H9 (cell line): ENCODE measurements around the gene FNDC3B. TPM values are rescaled to one million over a fixed set of nuclear protein-coding genes. Genes with fewer than 3 reads are reported as not detected.

Source experiments
- DNase-seq: peaks from one replicate; pipeline ENCODE4 v3.0.0-alpha.2; 2017
- H2AFZ ChIP-seq: one replicate; pipeline ENCODE4 v1.6.1; 2013; ENCODE audit warnings: mild to moderate bottlenecking, low read length, control low read depth, moderate library complexity
- H2AK5ac ChIP-seq: 2 replicates; pipeline ENCODE4 v1.6.1; 2013; ENCODE audit warnings: low read length, control low read depth, mixed read lengths; ENCODE audit not compliant: insufficient read length
- H2BK120ac ChIP-seq: one replicate; pipeline ENCODE4 v1.6.1; 2013; ENCODE audit warnings: low read depth, mild to moderate bottlenecking, low read length, control low read depth, inconsistent platforms; ENCODE audit not compliant: poor library complexity, severe bottlenecking
- H2BK12ac ChIP-seq: 2 replicates; pipeline ENCODE4 v1.6.1; 2013; ENCODE audit warnings: low read length, control low read depth, mixed read lengths, low read depth; ENCODE audit not compliant: insufficient read length
- H2BK15ac ChIP-seq: 2 replicates; pipeline ENCODE4 v1.6.1; 2013; ENCODE audit warnings: low read depth, low read length, control low read depth
- H2BK20ac ChIP-seq: one replicate; pipeline ENCODE4 v1.6.1; 2013; ENCODE audit warnings: low read depth, mild to moderate bottlenecking, low read length, control low read depth, inconsistent platforms; ENCODE audit not compliant: poor library complexity, severe bottlenecking
- H2BK5ac ChIP-seq: 2 replicates; pipeline ENCODE4 v1.6.1; 2013; ENCODE audit warnings: low read length, control low read depth, mixed read lengths; ENCODE audit not compliant: insufficient read length
- H3K14ac ChIP-seq: 2 replicates; pipeline ENCODE4 v1.6.1; 2013; ENCODE audit warnings: low read length, control low read depth; ENCODE audit not compliant: insufficient read depth
- H3K18ac ChIP-seq: 2 replicates; pipeline ENCODE4 v1.6.1; 2013; ENCODE audit warnings: low read depth, mild to moderate bottlenecking, mixed read lengths, low read length, control low read depth; ENCODE audit not compliant: insufficient read length
- H3K23ac ChIP-seq: 2 replicates; pipeline ENCODE4 v1.6.1; 2013; ENCODE audit warnings: low read length, control low read depth, mixed read lengths, low read depth; ENCODE audit not compliant: insufficient read length
- H3K23me2 ChIP-seq: 2 replicates; pipeline ENCODE4 v1.6.1; 2013; ENCODE audit warnings: low read depth, mild to moderate bottlenecking, mixed read lengths, low read length, control low read depth; ENCODE audit not compliant: insufficient read length, poor library complexity, severe bottlenecking
- H3K27ac ChIP-seq: 2 replicates; pipeline ENCODE4 v1.5.1; 2013; ENCODE audit warnings: low read length, control low read depth, mixed read lengths, low read depth; ENCODE audit not compliant: insufficient read length
- H3K27me3 ChIP-seq: 2 replicates; pipeline ENCODE4 v1.6.1; 2013; ENCODE audit warnings: low read length, control low read depth, inconsistent platforms; ENCODE audit not compliant: insufficient read depth
- H3K4ac ChIP-seq: 2 replicates; pipeline ENCODE4 v1.6.1; 2013; ENCODE audit warnings: low read depth, mild to moderate bottlenecking, control low read depth, inconsistent platforms, low read length, moderate library complexity
- H3K4me1 ChIP-seq: 2 replicates; pipeline ENCODE4 v1.6.1; 2013; ENCODE audit warnings: low read length, control low read depth, inconsistent platforms; ENCODE audit not compliant: insufficient read depth
- H3K4me2 ChIP-seq: 2 replicates; pipeline ENCODE4 v1.6.1; 2013; ENCODE audit warnings: low read length, control low read depth, mixed read lengths; ENCODE audit not compliant: insufficient read length, insufficient read depth
- H3K56ac ChIP-seq: 2 replicates; pipeline ENCODE4 v1.6.1; 2013; ENCODE audit warnings: low read depth, mild to moderate bottlenecking, mixed read lengths, low read length, control low read depth; ENCODE audit not compliant: insufficient read length
- H3K79me1 ChIP-seq: 2 replicates; pipeline ENCODE4 v1.6.1; 2013; ENCODE audit warnings: low read depth, mild to moderate bottlenecking, moderate library complexity, low read length, control low read depth, inconsistent platforms; ENCODE audit not compliant: insufficient read depth, poor library complexity, severe bottlenecking
- H3K79me2 ChIP-seq: 2 replicates; pipeline ENCODE4 v1.6.1; 2013; ENCODE audit warnings: low read length, control low read depth, inconsistent platforms; ENCODE audit not compliant: insufficient read depth
- H3K9ac ChIP-seq: 2 replicates; pipeline ENCODE4 v1.6.1; 2013; ENCODE audit warnings: low read length, control low read depth, mixed read lengths; ENCODE audit not compliant: insufficient read length; ENCODE audit errors: extremely low read depth
- H3K9me3 ChIP-seq: one replicate; pipeline ENCODE4 v1.6.1; 2013; ENCODE audit warnings: low read depth, low read length, inconsistent platforms; ENCODE audit not compliant: control insufficient read depth
- H3T11ph ChIP-seq: one replicate; pipeline ENCODE4 v1.6.1; 2013; ENCODE audit warnings: mild to moderate bottlenecking, low read length, control low read depth, inconsistent platforms
- H4K20me1 ChIP-seq: one replicate; pipeline ENCODE4 v1.6.1; 2013; ENCODE audit not compliant: control insufficient read depth, insufficient read length, insufficient read depth
- H4K5ac ChIP-seq: 2 replicates; pipeline ENCODE4 v1.6.1; 2013; ENCODE audit warnings: low read depth, mild to moderate bottlenecking, mixed read lengths, low read length, control low read depth; ENCODE audit not compliant: insufficient read length
- H4K8ac ChIP-seq: replicated peaks from 2 replicates; pipeline ENCODE4 v1.6.1; 2013; ENCODE audit warnings: low read length, control low read depth, mixed read lengths, low read depth; ENCODE audit not compliant: insufficient read length
- H4K91ac ChIP-seq: 2 replicates; pipeline ENCODE4 v1.6.1; 2013; ENCODE audit warnings: low read depth, mild to moderate bottlenecking, moderate library complexity, mixed read lengths, low read length, control low read depth; ENCODE audit not compliant: insufficient read length
- H3K27ac Mint-ChIP-seq, 3 experiments: 2 replicates in 2 of 3; 3 replicates in 1 of 3; pipeline ENCODE4 v1.8.0; 2020 to 2021; ENCODE audit warnings: mixed read lengths in 3 of 3, mild to moderate bottlenecking in 1 of 3, moderate library complexity in 1 of 3
- H3K27me3 Mint-ChIP-seq: 2 replicates; pipeline ENCODE4 v1.8.0; 2021; ENCODE audit warnings: low read depth, mild to moderate bottlenecking, moderate library complexity, mixed read lengths
- H3K36me3 Mint-ChIP-seq, 3 experiments: 2 replicates in 2 of 3; 3 replicates in 1 of 3; pipeline ENCODE4 v1.8.0; 2020 to 2021; ENCODE audit warnings: low read depth in 3 of 3, mixed read lengths in 3 of 3; ENCODE audit not compliant: insufficient read depth in 1 of 3
- H3K4me1 Mint-ChIP-seq, 2 experiments: 2 replicates each; pipeline ENCODE4 v1.8.0; 2020; ENCODE audit warnings: mixed read lengths in 2 of 2
- H3K4me3 Mint-ChIP-seq, 2 experiments: 2 replicates in 1 of 2; 3 replicates in 1 of 2; pipeline ENCODE4 v1.8.0; 2020 to 2021; ENCODE audit warnings: mild to moderate bottlenecking in 2 of 2, mixed read lengths in 2 of 2, moderate library complexity in 1 of 2
- H3K9me3 Mint-ChIP-seq, 2 experiments: 2 replicates in 1 of 2; 3 replicates in 1 of 2; pipeline ENCODE4 v1.8.0; 2020; ENCODE audit warnings: mild to moderate bottlenecking in 2 of 2, mixed read lengths in 2 of 2, moderate library complexity in 1 of 2
- CTCF ChIP-seq: fragments of 200-600 bp; sonication (generic); conservative IDR thresholded peaks from 3 replicates; pipeline ENCODE4 v1.8.0; 2021; ENCODE audit warnings: antibody characterized with exemption, mild to moderate bottlenecking
- WGBS: extraction: QIAGEN DNeasy Blood & Tissue Kit; methylation state at CpG from one replicate; pipeline ENCODE4 v1.1.7; 2013; ENCODE audit warnings: missing lambda C conversion rate, low lambda C conversion rate, mixed read lengths; ENCODE audit not compliant: insufficient read length; ENCODE audit errors: extremely low coverage; 5-methylcytosine and 5-hydroxymethylcytosine counted together
- total RNA-seq: library from RNA; stranded (reverse); gene quantifications from 2 replicates; pipeline ENCODE4 v1.2.1, GENCODE V29; 2021

Gene FNDC3B
- total RNA-seq, 1 experiment from 2014 or later: 43.8 TPM

GRCh38 chr3:172351895-172352466 is 312.6 kb downstream of the FNDC3B start:
- no peak overlapping the region for H3K9ac ChIP-seq
- H2BK12ac ChIP-seq: no peak overlapping the region
- H2AK5ac ChIP-seq: no peak overlapping the region
- H3K4me3 Mint-ChIP-seq: no peak overlapping the region
- no peaks in the 10 kb centered on the region for H3K23me2 ChIP-seq
- H2BK15ac ChIP-seq: no peak overlapping the region
- H3K9me3 ChIP-seq: no peaks in the 10 kb centered on the region
- peaks cover 33 to 57% (median 47%) of the 10 kb centered on the region in 3 experiments for H3K36me3 Mint-ChIP-seq
- no peak overlapping the region for H3K18ac ChIP-seq
- H3K79me1 ChIP-seq: no peaks in the 10 kb centered on the region
- no peaks in the 10 kb centered on the region for H3K4me1 ChIP-seq
- no peak overlapping the region for H3K4ac ChIP-seq
- no CpG with 5 or more reads among the region's 9 CpGs for WGBS
- H3K27ac ChIP-seq: no peak overlapping the region
- H3K14ac ChIP-seq: no peak overlapping the region
- H2BK5ac ChIP-seq: no peak overlapping the region
- H3T11ph ChIP-seq: no peak overlapping the region
- no peak for DNase-seq
- H3K27me3 Mint-ChIP-seq: no peaks in the 10 kb centered on the region
- no peak overlapping the region for H3K23ac ChIP-seq
- no peak overlapping the region for H3K56ac ChIP-seq
- no peaks in the 10 kb centered on the region for H3K27me3 ChIP-seq
- no peak overlapping the region for H2BK120ac ChIP-seq
- no peak overlapping the region for H4K91ac ChIP-seq
- no peak overlapping the region for H2AFZ ChIP-seq
- H3K4me1 Mint-ChIP-seq: no peaks in the 10 kb centered on the region
- no peak overlapping the region for H4K5ac ChIP-seq
- H3K79me2 ChIP-seq: no peaks in the 10 kb centered on the region
- H3K27ac Mint-ChIP-seq: no peak overlapping the region
- H4K8ac ChIP-seq: no peak overlapping the region
- no peak overlapping the region for H2BK20ac ChIP-seq
- H3K9me3 Mint-ChIP-seq: no peaks in the 10 kb centered on the region
- H3K4me2 ChIP-seq: no peak overlapping the region
- no peak for TF ChIP-seq CTCF
- H4K20me1 ChIP-seq: no peaks in the 10 kb centered on the region
